ENCODE measurements around the gene USP13.
"Not testable (repeated sequence)": the region's sequence is repeated elsewhere in the genome, so short reads cannot be mapped to it uniquely, and the experiment has no call there.

USP13 gene, protein sequence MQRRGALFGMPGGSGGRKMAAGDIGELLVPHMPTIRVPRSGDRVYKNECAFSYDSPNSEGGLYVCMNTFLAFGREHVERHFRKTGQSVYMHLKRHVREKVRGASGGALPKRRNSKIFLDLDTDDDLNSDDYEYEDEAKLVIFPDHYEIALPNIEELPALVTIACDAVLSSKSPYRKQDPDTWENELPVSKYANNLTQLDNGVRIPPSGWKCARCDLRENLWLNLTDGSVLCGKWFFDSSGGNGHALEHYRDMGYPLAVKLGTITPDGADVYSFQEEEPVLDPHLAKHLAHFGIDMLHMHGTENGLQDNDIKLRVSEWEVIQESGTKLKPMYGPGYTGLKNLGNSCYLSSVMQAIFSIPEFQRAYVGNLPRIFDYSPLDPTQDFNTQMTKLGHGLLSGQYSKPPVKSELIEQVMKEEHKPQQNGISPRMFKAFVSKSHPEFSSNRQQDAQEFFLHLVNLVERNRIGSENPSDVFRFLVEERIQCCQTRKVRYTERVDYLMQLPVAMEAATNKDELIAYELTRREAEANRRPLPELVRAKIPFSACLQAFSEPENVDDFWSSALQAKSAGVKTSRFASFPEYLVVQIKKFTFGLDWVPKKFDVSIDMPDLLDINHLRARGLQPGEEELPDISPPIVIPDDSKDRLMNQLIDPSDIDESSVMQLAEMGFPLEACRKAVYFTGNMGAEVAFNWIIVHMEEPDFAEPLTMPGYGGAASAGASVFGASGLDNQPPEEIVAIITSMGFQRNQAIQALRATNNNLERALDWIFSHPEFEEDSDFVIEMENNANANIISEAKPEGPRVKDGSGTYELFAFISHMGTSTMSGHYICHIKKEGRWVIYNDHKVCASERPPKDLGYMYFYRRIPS

GRCh38 chr3:179652447-179653095, at the start of gene USP13:
Gene USP13, plus strand, starts transcription at chr3:179653040. Its CDS starts 186 bp downstream, at chr3:179653226.
- DNase-seq: peak; percentile 28 to 79 (median 66)

- no peak for DNase-seq
Measured at GRCh38 chr3:179603321-179603720, 49.5 kb upstream of the USP13 start.

DNA sequence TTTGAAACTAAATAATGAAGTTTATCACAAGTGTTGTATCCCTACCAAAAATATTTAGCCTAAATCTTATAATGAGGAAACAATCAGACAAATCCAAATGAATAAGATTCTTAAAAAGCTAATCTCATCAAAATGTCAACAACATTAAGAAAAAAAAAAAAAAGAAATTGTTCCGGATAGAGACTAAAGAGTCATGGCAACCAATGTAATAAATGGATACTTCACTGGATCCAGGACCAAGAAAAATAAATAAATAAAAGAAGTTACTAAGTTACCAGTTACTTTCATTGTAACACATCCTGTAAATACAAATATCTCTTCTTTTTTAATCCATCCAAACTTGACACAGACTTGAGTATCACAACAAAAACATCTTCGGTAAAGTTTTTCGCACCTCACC, 49.0 kb upstream of the USP13 start:
- DNase-seq: no peak

DNA sequence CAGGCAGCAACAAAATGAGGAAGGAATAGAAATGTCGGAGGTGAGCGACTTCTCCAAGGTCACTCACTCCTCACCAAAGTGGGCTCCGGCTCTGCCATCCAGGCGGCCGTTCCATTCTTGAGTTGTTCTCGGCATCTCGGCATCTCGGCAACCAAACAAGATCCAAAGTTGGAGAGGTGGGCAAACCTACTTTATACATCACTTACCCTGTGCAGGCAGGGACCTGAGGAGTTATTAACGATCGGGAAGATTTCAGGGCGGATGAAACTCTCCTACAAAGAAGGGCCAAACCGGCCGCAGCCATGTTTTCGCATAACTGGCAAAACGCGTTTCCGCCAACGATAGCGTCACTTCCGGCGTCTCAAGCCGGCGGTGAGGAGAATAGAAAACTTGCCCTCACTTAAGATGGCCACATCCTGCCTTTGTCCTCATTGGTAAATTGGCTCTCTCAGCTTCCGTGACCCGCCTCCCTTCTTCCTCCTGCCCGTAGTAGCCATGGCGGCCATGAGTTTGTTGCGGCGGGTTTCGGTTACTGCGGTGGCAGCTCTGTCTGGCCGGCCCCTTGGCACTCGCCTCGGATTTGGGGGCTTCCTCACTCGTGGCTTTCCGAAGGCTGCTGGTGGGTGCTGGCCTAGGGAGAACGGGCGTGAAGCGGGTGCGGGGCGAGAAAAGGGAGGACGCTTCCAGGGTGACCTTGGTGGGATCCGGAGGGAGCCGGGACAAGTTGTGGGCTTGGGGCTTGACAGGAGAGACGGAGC, 48.3 kb upstream of the USP13 start, which contains the start of the genes MRPL47 and NDUFB5:
MRPL47 (minus strand) TSS at position 318 of the 758 bp plus-strand sequence; CDS start at position 304, 14 bp downstream.
NDUFB5 (plus strand) TSS at position 474 of the 758 bp plus-strand sequence; CDS start at position 496, 22 bp downstream.
- peak; percentile 78 to 92 (median 90) for DNase-seq

DNA sequence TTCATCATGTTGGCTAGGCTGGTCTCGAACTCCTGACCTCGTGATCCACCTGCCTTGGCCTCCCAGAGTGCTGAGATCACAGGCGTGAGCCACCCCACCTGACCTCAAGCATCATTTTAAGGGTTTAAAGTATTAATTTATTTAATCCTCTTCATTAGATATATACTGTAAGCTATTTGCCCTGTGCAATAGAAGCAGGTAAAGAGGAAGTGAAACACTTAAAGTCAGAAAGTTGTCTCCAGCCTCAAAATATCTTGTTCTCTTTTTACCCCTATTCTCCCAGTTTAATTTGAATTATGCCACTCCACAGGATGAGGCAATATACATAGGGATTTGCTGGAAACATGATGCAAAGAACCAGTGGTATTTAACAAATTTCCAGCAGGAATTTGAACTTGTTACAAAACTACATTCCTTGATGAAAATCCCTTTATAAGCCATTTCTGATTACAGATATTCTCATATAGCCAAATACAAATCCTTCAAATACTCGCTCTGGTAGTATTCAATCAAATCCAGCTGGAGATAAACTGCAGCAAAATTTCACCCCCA, 46.2 kb upstream of the USP13 start:
- DNase-seq: no peak

GRCh38 chr3:179608931-179609720, 43.7 kb upstream of the USP13 start:
- DNase-seq: no peak

GRCh38 chr3:179610066-179610465, 42.8 kb upstream of the USP13 start:
- DNase-seq: no peak

- no peak for DNase-seq
Measured at GRCh38 chr3:179613807-179614206, 39.0 kb upstream of the USP13 start.

DNA sequence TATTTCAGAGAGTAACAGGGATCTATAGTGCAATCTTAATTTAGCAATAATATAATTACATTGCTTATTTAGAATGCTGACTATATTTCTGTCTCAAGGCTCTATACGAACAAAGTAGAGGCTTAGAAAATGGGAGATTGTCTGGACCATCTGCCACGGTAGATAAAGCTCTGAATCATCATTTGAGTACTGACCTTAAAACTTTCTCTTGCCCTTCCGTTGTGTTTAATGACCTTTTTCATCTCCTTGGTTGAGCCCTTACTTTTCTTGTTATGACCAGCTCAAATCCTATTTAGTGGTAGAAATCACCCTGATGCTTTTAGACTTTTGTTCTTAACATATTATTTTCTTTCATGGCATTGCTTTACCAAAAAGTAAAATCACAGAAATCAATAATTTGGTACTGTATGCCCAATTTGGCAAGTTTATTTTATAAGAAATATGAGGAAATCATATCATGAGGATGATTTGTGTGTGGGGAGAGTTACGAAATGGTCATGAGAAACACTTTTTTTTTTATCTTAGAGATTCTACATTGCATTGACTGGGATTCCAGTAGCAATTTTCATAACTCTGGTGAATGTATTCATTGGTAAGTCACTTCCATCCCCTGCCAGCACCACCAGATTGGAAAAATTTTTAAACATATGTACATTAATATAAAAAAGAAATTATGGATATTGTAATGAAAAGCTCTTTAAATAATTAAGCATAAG, 37.2 kb upstream of the USP13 start:
- no peak for DNase-seq

DNA sequence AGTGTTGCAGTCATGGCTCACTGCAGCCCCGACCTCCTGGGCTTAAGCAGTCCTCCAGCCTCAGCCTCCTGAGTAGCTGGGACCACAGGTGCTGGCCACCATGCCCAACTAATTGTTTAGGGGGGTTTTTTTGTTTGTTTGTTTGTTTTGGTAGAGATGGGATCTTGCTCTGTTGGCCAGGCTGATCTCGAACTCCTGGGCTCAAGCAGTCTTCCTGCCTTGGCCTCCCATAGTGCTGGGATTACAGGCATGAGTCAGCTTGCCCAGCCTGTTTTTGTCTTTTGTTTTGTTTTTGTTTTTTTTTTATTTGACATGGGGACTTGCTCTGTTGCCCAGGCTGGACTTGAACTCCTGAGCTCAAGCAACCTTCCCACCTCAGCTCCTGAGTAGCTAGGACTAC, 30.8 kb upstream of the USP13 start:
- no peak for DNase-seq

GRCh38 chr3:179624451-179624850, 28.4 kb upstream of the USP13 start:
- DNase-seq: no peak

DNA sequence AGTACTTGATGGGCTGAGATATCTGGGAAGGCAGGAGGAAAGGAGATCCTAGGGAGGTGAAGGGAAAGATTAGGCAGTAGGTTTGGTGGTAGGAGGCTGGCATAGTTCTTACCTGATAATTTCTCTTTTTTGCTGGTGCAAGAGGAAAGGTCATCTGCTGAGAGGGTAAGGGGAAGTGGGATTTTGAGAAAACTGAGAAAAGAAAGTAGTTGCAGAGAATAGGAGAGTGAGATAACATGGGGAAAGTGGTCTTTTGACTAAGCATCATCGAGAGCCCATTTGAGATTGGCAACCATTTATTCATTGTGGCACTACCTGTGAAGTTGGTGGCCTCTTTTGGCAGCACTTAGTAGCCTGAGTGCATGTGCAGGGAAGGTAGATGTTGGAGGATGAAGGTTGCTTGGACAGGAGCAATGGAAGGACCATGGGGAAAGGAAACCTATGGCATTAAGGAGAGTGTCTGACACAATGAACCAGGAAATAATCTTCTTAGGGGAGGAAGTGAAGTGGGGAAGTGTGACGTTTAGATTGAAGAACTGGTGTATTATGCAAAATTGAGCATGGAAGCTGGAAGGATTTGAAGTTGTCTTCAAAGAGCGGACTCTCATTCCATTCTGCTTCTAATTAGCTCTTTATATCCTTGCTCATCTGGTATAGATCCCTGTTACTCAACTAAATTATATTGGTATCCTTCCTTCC, 21.9 kb upstream of the USP13 start:
- DNase-seq: no peak

GRCh38 chr3:179640469-179640868, 12.4 kb upstream of the USP13 start:
- no peak for DNase-seq

DNA sequence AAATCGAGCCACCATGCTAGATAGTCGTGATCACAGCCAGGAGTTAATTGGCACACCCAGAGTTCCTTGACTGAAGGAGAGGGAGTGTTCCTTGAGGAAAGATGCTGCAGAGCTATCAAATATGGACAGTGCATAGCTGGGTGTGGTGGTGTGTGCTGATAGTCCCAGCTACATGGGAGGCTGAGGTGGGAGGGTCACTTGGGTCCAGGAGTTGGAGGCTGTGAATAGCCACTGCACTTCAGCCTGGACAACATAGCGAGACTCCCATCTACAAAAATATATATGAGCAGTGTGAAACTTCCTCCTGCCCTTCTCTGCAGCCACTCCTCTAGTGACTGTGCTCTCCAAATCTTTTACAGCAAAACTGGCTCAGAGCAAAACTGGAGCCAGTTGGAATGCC, 10.0 kb upstream of the USP13 start:
- DNase-seq: no peak

- not testable (repeated sequence) for DNase-seq
Measured at GRCh38 chr3:179643837-179644236, 9.0 kb upstream of the USP13 start.

DNA sequence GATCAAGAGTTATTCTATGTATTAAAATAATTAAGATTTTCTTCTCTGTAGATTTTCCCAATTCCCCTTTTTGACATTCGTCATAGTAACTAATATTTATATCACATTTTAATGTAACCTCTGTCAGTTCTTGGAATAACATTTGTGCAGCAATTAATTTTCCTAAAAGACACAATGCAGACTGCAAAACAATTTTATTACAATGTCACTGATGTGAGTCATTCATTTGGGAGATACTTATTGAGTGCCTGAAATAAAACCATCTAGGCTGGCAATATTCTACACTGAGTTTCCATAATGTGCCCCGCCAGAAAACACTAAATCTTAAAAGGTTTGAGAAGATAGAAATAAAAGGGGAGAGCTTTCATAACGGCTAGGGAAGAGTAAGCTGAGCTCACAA, 6.7 kb upstream of the USP13 start:
- DNase-seq: no peak

GRCh38 chr3:179651687-179652446, 973 bp upstream of the USP13 start:
- peak in 1 of 6 experiments; percentile 15 for DNase-seq

DNA sequence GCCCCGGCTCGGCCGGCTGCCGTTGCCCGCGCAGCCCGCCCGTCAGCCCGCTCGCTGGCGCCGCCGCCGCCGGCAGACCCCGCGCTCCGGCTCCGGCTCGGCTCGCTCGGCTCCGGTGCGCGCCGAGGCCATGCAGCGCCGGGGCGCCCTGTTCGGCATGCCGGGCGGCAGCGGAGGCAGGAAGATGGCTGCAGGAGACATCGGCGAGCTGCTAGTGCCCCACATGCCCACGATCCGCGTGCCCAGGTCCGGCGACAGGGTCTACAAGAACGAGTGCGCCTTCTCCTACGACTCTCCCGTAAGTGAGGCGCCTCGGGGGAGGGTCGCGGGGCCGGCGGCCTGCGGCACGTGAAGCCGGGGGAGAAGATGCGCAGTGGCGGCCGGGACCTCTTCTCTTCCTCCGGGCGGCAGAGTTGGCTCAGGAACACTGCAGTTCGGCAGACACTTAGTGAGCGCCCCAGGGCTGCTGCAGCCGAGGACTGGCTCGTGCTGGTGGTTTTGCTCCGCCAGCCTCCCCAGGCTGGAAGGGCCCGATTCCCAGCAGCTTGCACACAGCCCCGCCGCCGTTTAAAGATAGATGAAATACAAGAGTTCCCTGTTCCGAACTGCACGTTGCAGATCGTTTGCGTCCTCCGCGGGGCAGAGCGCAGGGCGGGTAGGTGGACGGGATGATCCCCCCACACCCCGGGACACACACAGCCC, 407 bp downstream of the USP13 start:
- DNase-seq: peak; percentile 33 to 78 (median 71)
